Right forelimb (tissue), 1 donor: Measurements from ENCODE around the gene AGRN.
"Not testable (repeated sequence)": the region's sequence is repeated elsewhere in the genome, so short reads cannot be mapped to it uniquely, and the experiment has no call there.

Experiments used
- DNase-seq: peaks from one replicate; pipeline ENCODE4 v3.0.0-alpha.2; 2018

The AGRN gene

DNA sequence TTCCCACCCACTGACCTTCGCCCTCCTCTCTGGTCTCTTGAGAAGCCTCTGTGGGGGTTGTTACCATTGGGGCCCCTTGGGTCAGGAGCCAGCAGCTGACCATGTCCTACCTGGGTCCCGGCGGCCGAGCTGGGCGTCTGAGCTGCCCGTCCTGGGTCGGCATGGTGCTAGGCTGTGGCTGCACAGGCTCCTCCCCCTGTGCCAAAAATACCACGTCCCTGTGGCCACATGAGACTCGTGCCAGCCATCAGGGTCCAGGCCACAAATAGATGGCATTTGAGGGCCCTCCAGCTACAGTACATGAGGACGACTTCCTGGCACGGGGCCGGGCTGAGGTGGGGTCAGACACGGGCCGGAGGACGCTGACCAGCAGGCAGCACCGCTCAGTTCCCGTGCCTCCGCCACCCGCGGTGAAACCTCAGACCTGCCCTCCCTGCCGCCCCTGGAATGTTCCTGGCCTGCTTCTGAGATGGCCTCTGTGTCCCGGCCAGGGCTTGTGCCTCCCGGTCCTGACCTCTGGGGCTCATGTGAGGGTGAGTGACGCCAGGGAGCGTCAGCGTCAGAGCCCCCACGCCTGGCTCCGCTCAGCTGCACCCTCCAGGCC lies 37.9 kb upstream of the AGRN start, which contains the start of gene PERM1:
Gene PERM1 (minus strand): TSS at position 139 of the 604 bp plus-strand sequence. CDS start 1,064 bp downstream, outside the sequence.
- DNase-seq = no peak

DNA sequence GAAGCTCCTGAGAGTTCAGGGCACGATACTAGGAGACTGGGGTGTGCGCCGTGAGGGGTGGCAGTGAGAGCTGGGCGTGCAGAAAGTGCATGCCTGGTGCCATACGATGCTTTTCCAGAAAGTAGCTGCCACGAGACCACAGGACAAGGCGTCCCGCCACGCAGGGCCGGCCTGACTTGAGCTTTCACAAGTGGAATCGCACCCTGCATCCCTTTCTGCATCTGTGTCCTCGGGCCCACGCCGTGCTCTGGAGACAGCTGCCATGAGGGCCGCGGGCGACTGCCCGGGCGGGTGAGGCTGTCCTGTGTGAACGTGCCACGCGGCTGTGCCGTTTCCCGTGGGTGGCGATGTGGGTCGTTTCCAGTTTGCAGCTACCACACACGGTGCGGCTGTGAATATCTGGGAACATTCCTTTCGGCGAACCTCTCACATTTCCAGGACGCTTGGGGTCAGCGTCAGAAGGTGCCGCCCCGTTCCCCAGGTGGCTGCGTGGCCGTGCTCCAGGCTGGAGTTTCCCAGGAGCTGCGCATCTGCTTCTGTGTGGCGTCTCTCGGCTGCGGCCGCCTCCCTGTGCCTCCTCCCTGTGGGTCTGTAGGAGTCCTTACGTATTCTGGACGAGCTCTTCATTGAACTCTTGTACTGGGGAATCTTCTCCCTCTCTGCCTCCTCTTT lies 37.0 kb upstream of the AGRN start:
- DNase-seq = no peak

DNA sequence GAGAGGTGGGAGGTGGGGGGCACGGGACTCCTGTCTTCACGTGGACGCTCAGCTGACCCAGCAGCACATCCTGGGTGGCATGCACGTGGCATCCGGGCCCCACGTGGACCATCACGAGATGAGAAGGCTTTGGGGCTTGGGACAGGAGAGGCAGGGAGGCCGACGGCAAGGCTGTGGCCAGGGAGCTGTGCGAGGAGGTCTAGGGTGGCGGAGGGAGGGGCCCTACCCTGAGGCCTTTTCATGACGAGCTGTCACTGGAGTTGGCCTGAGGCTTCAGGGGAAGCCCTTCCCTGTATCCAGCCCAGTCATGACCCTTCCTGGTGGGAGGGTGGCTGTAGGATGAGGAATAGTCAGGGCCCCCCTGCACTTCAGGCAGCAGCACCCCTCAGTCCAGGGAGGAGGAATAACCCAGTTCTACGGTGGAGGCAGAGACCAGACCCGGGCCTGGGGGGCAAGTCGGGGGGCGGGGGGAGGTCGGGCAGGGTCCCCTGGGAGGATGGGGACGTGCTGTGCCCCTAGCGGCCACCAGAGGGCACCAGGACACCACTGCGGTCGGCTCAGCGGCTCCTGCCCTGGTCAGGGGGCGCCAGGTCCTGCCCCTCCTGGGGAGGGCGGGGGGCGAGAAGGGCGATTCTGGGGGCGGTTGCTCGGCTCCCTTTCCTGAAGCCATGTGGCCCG lies 36.0 kb upstream of the AGRN start:
- DNase-seq = peak; percentile 83

DNA sequence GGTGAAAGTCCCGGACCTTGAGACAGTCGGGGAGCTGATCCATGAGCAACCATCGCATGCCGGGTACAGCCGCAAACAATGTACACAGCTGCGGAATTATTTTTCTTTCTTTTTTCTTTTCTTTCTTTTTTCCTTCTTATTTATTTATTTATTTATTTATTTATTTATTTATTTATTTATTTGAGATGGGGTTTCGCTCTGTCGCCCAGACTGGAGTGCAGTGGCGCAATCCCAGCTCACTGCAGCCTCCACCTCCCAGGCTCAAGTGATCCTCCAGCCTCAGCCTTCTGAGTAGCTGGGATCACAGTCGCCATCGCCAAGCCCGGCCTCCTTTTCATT lies 35.5 kb upstream of the AGRN start:
- DNase-seq = no peak

DNA sequence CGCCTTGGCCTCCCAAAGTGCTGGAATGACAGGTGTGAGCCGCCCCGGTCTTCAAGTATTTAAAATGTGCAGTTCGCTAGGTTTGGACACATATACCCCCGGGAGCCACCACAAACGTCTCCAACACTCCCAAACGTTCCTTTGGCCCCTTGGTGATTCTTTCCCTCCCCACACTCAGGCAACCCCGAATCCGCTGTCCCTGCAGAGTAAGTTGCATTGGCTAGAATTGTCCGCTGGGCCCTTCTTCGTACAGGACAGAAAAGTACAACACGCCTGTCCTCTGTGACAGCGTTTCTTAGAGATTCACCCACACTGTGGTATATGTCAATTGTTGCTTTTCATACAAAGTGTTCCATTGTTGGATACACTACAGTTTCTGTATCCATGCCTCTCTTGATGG lies 34.8 kb upstream of the AGRN start:
- DNase-seq = no peak

DNA sequence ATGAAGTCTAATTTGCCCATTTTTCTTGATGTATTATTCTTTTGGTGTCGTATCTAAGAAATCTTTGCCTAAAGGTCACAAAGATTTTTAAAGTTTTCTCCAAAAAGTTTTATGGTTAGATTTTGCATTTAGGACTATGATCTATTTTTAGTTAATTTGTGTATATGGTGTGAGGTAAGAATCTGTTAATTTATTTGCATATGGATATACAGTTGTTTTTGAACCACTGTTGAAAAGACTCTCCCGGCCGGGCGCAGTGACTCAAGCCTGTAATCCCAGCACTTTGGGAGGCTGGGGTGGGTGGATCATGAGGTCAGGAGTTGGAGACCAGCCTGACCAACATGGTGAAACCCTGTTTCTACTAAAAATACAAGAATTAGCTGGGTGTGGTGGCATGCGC lies 31.9 kb upstream of the AGRN start:
- not testable (repeated sequence) for DNase-seq

DNA sequence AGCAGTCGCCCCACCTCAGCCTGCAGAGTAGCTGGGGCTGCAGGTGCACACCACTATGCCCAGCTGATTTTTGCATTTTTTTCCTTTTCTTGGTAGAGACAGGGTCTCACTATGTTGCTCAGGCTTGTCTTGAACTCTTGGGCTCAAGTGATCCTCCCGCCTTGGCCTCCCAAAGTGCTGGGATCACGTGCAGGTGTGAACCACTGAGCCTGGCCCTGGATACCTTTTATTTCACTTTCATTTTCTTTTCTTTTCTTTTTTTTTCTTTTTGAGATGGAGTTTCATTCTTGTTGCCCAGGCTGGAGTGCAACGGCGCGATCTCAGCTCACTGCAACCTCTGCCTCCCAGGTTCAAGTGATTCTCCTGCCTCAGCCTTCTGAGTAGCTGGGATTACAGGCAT lies 28.6 kb upstream of the AGRN start:
- DNase-seq = not testable (repeated sequence)

DNA sequence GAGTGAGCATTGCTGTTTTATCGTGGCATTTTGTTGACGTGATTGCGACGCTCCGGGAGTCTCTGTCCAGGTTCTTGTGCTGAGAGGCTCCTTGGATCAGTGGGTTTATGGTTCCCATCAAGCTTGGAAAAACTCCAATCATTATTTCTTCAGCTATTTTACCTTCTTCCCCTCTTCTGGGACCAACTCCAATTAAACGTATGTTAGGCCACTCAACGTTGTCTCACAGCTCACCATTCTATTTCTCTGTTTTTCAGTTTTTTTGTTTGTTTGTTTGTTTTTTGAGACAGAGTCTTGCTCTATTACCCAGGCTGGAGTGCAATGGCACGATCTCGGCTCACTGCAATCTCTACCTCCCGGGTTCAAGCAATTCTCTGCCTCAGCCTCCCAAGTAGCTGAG lies 28.0 kb upstream of the AGRN start:
- DNase-seq = no peak

DNA sequence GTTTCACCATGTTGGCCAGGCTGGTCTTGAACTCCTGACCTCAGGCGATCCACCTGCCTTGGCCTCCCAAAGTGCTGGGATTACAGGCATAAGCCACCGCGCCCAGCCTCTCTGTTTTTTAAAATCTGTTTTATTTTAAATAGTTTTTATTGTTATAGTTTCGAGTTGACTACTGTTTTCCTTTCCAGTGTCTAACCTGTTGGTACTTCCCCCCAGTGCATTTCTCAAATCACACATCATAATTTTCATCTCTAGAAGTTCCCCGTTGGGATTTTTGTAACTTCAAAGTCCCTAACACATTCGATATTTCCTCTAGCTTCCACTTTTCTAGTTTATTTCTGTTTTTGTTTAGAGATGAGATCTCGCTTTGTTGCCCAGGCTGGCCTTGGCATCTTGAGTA lies 27.6 kb upstream of the AGRN start:
- DNase-seq = no peak

DNA sequence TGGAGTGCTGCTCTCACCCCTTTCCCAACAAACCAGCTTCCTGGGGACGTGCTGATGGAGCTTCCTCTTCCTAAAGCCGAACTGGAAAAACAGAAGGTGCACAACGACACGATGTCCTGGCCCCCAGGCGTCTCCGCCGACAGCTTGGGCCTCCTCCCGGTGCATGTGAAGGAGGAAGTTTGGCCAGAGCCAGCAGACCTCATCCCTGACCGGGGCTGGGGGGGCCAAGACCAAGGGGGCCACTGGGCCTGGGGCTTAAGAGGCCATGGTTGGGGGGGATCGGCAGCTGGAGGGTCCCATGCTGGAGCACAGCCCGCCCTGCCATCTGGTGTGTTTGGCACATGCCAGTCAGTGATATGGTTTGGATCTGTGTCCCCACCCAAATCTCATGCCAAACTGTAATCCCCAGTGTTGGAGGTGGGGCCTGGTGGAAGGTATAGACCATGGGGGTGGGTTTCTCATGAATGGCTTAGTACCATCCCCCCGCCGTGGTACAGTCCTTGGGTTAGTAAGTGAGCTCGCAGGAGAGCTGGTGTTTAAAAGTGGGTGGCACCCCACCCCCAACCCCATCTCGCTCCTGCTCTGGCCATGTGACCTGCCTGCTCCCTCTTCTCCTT lies 26.4 kb upstream of the AGRN start:
- no peak for DNase-seq

DNA sequence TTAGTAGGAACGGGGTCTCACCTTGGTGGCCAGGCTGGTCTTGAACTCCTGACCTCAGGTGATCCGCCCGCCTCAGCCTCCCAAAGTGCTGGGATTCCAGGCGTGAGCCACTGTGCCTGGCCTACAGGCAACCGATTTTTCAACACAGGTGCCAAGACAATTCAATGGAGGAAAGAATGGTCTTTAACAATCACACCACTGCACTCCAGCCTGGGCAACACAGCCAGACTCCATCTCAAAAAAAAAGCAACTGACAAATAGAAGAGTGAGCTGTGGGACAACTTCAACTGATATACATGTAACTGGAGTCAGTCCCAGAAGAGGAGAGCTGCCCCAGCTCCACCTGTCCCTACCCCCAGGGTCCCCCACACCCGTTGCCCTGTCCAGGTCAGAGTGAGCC lies 25.4 kb upstream of the AGRN start:
- DNase-seq = not testable (repeated sequence)

DNA sequence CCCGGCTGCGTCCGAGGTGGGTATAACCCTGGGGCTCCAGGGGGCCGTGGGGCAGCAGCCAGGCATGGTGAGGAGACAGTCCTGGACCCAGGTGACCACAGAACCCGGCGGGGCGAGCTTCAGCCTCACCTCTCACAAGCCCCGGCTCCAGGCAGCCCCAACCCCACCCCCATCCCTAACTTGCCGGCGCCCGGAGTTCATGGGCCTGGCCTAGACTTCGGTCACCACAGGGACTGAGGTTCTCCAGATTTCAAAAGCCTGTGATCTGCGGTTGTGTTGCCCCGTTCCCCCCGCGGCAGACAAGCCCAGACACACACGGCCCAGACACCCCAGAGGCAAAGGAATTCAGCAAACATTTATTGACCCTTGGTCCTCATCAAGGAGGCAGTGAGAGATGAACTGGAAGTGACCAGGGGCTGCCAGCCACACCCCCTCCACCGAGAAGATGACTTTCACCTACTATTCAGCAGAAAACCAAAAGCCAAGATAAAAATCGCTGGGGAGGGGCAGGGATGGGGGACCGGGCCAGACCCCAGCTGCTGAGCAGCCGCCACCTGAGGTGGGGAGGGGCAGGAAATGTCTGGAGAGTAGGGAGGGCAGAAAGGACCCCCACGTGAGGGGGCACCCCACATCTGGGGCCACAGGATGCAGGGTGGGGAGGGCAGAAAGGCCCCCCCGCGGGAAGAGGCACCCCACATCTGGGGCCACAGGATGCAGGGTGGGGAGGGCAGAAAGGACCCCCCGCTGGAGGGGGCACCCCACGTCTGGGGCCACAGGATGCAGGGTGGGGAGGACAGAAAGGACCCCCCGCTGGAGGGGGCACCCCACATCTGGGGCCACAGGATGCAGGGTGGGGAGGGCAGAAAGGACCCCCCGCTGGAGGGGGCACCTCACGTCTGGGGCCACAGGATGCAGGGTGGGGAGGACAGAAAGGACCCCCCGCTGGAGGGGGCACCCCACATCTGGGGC lies 24.0 kb upstream of the AGRN start:
- no peak for DNase-seq

DNA sequence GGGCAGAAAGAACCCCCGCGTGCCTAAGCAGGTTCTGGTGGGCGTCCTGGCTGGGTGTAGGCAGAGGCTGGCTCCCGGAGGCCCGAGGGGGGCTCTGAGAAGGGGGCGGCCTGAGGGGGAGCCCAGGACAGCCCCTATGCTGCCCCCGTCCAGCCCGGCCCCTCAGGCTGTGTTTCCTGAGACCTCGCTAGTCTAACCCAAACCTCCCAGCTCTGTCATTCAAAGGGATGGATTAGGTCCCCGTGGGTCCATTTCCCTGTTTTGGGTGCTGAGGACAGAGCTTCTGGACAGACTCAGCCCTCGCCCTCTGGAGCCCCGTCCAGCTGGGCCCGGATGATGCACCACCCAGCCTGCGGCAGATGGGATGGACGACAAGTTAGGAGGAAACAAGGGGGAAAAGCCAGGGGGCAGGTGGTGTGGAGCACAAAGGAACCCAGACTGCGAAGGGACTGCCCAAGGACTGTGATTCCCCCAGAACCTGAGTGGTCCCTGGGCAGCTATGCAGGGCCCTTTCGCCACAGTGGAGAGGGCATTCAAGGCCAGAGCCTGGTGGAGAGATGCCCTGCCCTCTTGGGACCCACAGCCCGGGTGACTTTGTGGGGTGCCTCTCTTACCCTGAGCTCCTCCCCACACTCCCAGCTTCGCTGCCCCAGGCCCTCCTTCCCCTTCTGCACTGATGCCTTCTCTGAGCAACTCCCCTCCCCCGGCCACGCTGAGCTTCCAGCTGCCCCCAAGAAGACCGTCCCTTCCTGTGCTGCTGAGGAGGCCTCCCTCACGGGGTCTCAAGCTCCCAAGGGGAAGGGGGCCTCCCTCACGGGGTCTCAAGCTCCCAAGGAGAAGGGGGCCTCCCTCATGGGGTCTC lies 22.8 kb upstream of the AGRN start:
- peak; percentile 41 for DNase-seq

DNA sequence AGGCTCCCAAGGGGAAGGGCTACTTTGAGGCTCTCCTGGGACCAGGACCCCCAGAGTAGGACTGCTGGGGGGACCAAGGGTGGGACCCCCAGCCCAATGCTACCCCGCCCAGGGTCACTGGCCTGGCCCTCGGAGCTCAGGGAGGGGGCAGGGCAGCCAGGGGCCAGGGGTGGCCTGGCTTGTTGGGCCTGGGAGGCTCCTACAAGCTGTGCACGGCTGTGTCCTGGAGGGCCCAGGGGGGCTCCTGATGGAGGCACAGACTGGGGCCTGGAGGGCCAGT lies 22.3 kb upstream of the AGRN start:
- no peak for DNase-seq

DNA sequence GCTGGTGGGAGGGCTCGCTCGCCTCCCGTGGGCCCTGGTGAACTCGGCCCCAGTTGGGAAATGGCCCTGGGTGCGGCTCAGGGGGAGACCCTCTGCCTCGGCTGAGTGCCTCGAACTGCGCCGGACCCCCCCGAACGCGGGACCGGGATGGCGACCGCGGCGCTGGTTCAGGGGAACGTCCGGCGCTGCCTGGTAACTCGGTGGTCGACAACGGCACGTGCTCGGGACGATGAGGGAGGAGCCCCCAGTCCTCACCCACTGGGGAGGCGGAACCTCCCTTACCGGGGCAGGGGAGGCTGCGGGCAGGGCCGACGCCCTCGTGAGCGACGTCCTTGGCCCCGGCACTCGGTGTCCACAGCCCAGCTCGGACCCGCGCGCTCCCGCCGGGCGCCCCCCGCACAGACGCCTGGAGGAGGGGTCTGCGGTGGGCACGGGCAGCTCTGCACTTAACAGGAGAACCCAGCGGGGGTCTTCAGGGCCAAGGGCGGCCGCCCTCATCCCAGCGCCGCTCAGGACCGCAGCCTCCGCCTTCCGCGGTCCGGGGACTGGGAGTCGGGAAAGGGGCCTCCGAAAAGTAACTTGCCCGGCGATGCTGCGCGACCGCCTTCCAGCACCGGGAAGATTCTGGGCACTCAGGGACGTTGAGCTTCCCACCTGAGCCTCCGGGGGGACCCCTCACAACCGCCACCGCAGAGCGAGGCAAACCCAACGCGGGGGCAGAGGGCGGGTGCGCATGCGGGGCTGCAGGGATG lies 21.8 kb upstream of the AGRN start:
- no peak for DNase-seq

DNA sequence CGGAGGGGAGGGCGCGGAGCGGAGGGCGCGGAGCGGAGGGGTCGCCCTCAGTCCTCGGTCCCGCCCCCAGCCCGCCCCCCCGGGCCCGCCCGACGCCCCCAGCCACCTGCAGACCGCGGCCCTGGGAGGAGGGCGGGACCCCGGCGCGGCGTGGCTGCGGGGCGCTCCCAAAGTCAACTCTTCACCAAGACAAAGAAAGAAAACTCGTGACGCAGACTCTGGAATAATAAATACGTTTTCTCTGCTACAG lies 21.2 kb upstream of the AGRN start:
- DNase-seq = no peak

DNA sequence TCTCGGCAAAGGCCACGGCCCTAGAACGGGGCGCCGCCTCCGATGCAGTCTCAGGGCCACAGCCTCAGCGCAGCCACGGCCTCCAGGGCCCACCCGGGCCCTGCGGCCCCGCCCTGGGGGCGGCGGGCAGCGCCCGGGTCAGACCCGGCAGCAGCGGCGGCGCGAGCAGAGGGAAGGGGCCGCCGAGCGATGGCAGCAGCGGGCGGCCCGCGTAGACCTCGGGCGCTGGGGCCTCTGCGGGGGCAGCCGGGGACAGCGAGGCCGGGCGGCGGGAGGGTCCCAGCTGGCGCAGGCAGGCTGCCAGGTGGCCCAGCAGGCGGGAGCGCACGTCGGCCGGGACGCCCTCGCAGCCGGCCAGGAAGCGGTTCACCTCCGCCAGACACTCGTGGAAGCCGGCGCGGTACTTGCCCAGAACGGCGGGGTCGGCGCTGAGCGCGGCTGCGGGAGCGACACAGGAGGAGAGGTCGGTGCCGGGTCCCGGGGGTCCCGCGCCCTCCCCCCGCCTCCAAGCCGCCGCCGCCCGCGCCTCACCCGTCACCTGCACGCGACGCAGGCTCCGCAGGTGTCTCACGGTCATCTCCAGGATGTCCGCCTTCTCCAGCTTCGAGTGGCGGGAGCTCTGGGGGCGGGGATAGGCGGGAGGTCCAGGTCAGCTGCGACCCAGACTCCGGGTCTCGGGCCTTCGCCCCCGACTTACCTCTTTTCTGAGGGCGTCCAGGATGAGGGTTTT lies 20.8 kb upstream of the AGRN start:
- no peak for DNase-seq

DNA sequence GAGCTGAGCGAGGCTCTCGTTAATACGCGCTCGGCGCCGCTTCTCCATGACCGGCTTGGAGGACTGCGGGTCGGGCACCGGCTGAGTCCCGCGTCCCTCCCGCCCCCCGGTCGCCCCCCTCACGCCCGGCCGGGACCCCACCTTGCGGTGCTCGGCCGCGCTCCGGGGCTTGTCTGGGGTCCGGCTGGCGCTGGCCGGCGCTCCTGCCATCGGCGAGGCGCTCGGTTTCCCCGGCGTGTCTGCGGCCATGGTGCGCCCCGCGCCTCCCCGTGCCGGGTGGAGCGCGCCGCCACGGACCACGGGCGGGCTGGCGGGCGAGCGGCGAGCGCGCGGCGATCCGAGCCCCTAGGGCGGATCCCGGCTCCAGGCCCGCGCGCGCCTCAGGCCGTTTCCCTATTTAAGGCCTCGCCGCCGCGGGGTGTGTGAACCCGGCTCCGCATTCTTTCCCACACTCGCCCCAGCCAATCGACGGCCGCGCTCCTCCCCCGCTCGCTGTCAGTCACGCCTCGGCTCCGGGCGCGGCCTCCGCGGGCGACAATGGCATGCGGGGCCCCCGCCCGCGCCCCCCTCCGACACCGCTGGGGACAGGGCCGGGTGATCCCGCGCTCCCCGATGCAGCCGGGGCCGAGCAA lies 20.1 kb upstream of the AGRN start, which contains the start of gene HES4:
Gene HES4 (minus strand): TSS at position 373 of the 632 bp plus-strand sequence. CDS start 124 bp downstream, at position 249.
- DNase-seq = peak; percentile 93

DNA sequence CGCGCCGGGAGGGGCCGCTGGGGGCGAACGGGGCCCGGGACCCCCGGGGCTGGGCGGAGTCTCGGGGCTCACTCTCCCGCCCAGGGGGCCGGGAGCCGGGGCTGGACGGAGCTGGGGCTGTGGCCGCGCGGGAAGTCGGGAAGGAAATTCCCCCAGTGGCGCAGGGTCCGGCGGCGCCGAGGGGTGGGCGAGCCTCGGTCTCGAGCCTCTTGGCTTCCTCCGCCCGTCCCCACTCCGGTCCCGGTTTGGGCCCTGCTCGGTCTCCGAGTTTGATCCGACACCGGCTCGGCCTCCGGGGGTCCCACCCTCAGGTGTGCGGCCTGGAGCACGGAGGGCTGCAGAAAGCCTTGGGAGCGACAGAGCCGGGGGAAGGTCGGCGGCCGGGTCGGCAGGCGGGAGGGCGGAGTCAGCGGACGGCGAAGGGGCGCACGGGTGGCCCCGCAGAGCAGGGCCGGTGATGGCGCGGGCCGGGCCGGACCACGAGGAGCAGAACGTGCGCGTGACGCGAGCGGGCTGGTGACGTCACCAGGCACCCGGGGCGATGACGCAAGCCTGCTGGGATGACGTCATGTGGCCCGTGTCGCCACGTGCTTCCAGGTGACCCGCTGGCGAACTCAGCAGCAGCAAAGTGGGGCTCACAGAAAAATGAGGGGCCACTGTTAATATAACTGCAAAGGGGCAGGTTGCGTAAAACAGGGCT lies 19.4 kb upstream of the AGRN start:
- peak; percentile 93 for DNase-seq
